GM19463 (cell line): ENCODE measurements around the gene NCR1.
"Not testable (repeated sequence)": the region's sequence is repeated elsewhere in the genome, so short reads cannot be mapped to it uniquely, and the experiment has no call there.

ENCODE experiments used
- ATAC-seq: cut with Tn5 transposase; IDR thresholded peaks from one replicate; pipeline ENCODE4 v1.9.1; 2021; ENCODE audit warnings: mild to moderate bottlenecking, moderate library complexity; ENCODE audit not compliant: unreplicated experiment

NCR1 gene, protein sequence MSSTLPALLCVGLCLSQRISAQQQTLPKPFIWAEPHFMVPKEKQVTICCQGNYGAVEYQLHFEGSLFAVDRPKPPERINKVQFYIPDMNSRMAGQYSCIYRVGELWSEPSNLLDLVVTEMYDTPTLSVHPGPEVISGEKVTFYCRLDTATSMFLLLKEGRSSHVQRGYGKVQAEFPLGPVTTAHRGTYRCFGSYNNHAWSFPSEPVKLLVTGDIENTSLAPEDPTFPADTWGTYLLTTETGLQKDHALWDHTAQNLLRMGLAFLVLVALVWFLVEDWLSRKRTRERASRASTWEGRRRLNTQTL

DNA sequence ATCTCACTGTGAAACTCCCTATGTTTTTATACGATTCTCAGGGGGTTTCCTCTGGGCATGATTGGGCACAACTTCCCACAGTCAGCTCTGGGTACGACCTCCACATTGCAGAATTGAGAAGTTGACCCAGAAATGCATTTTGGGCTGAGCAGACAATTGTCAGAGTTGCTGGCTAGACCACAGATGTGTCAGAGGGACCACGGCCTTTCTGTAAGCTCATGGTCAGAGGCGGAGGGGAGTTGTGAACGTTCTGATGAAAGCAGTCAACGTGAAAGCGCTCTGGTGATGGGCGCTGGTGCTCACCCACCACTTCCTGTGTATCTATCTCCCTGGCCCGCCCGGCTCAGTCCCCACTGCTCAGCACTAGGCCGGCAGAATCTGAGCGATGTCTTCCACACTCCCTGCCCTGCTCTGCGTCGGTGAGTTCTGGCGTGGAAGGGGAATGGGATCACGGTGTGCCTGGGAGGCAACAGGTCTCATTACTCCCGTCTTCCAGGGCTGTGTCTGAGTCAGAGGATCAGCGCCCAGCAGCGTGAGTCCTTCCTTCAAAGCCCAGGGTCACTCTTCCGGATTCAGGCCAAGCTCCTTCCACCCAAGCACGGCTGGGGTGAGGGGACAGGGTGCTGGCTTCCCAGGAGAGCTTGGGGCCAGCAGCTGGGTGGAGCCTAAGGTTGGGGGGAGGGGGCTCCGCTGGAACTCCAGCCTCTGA lies at the start of gene NCR1:
Gene NCR1, plus strand, starts transcription at position 346 of the 709 bp plus-strand sequence. Its CDS starts 40 bp downstream, at position 386.
- no peak for ATAC-seq

DNA sequence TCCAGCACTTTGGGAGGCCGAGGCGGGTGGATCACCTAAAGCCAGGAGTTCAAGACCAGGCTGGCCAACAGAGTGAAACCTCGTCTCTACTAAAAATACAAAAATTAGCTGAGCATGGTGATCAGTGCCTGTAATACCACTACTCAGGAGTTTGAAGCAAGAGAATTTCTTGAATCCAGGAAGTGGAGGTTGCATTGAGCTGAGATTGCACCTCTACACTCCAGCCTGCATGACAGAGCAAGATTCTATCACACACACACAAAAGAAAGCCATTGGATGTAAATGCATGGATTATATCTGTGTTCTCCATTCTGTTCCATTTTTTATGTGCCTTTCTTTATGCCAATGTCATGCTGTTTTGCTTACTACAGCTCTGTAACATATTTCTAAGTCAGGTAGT lies 47.5 kb upstream of the NCR1 start:
- ATAC-seq, result not testable (repeated sequence)

DNA sequence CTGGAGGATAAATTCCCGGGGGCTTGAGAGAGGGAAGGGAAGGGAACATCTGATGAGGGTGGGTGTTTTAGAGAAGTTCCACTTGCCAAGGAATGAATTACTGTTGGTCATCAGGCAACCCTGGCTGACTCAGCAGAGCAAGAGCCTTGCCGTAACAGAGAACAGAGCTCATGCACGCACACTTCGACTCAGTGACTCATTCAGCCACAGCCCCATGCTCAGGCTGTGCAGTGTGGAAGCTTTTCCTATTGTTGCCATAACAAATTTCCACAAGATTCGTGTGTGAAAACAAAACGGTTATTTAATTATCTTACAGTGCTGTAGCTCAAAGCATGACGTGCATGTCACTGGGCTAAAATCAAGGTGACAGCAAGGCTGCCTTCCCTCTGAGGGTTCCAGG lies 46.5 kb upstream of the NCR1 start:
- ATAC-seq, result not testable (repeated sequence)

DNA sequence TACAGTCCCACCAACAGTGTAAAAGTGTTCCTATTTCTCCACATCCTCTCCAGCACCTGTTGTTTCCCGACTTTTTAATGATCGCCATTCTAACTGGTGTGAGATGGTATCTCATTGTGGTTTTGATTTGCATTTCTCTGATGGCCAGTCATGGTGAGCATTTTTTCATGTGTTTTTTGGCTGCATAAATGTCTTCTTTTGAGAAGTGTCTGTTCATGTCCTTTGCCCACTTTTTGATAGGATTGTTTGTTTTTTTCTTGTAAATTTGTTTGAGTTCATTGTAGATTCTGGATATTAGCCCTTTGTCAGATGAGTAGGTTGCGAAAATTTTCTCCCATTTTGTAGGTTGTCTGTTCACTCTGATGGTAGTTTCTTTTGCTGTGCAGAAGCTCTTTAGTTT lies 42.5 kb upstream of the NCR1 start:
- not testable (repeated sequence) for ATAC-seq

DNA sequence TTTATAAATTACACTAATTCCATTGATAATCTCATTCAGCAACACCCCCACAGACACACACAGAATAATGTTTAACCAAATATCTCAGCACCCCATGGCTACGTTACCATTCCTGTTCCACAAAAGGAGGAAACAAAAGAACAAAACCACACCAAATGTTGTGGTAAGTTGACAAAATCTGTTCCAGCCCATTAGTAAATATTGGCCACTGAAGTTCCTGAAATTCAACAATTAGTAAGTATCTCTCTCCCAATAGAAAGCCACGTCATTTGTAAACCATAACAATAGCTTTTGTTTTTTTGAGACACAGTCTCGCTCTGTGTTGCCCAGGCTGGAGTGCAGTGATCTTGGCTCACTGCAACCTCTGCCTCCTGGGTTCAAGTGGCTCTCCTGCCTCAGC lies 34.3 kb upstream of the NCR1 start:
- ATAC-seq, result no peak

DNA sequence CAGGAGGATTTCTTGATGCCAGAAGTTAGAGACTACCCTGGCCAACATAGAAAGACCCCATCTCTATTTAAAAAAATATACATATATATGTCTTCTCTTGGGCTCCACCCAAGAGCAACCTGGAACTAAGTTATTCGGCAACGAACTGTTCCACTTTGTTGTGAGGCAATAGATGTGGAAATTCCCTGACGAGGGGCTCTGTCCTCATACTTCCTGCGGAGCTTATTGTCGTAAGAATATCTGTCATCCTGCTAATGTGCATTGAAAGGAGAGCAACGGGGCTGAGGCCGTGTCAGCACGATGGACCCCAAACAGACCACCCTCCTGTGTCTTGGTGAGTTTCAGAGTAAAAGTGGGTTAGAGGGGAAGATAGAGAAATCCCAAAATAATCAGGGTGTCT lies 32.0 kb upstream of the NCR1 start, which contains the start of gene FCAR:
Gene FCAR, plus strand, starts transcription at position 246 of the 400 bp plus-strand sequence. Its CDS starts 55 bp downstream, at position 301.
- no peak for ATAC-seq

DNA sequence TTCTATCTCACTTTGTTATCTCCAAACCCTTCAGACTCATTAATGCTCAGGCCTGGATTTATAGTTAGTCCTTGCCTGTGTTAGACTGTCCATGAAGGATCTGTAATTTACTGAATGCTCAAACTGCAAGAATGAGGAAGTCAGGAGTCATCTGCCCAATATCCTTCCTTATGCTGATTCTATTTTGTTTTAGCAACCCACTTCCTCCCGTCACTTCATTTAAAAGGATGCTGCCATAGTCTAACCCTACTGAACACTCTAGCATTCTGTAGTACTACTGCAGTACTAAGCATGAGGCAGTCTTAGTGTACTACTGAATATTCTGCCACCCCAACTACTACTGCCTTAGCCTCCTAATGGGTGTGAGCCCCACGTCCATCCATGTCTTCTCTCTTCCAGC lies 30.4 kb upstream of the NCR1 start:
- ATAC-seq, result no peak

DNA sequence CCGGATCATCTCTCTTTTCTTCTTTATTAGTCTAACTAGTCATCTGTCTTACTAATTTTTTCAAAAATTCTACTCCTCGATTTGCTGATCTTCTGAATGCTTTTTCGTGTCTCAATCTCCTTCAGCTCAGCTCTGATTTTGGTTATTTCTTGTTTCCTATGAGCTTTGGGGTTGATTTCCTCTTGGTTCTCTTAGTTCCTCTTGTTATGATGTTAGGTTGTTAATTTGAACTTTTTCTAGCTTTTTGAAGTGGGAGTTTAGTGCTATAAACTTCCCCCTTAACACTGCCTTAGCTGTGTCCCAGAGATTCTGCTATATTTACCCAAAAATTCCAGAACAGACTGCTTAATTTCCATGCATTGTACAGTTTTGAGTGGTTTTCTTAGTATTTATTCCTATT lies 28.5 kb upstream of the NCR1 start:
- ATAC-seq, result no peak

DNA sequence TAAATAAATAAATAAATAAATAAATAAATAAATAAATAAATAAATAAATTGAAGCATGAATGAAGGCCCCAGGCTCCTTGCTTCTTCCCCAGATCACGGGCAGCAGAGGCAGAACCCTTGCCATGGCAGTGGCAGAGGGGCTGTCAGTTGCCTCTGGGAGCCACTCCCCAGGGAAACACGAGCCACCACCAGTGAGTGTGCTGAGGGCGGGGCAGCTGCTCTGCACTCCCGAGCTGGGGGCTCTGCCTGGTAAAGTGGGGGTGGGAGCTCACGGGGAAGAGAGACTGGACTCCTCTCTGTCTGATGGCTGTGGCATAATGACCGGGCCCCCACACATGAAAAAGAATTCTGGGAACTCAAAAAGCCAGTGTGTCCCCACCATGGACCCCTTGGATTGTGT lies 24.1 kb upstream of the NCR1 start:
- no peak for ATAC-seq

DNA sequence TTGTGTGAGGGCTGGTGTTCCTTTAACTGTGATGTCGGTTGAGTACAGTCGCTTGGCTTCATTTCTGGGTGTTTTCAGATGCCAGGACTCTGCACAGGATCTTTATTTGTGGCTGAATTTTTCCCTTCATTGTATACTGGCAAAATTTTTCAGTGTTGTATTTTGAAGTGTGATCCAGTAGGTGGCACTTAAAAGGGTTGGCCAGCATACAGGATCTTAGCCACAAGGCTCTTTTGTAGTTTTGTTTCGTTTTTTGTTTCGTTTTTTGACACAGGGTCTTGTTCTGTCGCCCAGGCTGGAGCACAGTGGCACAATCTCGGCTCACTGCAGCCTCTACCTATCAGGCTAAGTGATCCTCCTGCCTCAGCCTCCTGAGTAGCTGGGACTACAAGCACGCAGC lies 23.2 kb upstream of the NCR1 start:
- peak; percentile 58 for ATAC-seq

DNA sequence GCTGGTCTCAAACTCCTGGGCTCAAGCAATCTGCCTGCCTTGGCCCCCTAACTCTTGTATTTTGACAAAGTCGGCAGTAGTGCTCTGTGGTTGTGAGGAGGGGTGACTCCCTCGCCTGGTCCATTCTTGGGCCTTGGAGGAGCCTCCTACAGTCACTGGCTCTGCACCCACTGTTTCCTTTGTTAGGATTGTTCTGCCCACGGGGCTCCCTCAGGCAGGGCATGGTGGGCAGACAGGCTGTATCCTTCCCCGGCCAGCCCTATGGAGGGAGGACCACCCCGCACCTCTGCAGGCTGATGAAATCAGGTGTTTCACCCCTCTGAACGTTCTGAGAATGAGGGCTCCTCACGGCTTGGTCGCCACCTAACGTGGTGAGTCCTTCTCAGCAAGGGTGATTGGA lies 22.7 kb upstream of the NCR1 start:
- ATAC-seq, result no peak

DNA sequence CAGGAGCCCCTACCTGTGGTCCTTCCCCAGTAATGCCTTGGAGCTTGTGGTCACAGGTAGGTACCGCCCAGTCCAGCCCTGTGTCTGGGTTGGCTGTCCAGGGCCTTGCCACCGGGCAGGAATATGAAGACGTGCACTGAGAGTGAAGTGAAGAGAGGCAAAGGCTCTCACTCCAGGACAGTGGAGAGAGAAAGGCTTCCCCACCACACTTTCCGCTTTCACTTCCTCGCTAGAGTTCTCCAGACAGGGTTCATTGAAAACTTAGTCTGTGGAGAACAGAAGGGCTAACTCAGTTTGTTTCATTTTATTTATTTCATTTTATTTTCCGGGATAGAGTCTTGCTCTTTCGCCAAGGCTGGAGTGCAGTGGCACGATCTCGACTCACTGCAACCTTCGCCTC lies 17.7 kb upstream of the NCR1 start:
- ATAC-seq, result no peak

DNA sequence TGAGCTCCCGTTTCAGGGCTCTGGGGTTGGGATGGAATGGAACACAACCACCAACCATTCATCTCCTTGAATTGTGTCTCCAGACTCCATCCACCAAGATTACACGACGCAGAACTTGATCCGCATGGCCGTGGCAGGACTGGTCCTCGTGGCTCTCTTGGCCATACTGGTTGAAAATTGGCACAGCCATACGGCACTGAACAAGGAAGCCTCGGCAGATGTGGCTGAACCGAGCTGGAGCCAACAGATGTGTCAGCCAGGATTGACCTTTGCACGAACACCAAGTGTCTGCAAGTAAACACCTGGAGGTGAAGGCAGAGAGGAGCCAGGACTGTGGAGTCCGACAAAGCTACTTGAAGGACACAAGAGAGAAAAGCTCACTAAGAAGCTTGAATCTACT lies 16.4 kb upstream of the NCR1 start:
- no peak for ATAC-seq

DNA sequence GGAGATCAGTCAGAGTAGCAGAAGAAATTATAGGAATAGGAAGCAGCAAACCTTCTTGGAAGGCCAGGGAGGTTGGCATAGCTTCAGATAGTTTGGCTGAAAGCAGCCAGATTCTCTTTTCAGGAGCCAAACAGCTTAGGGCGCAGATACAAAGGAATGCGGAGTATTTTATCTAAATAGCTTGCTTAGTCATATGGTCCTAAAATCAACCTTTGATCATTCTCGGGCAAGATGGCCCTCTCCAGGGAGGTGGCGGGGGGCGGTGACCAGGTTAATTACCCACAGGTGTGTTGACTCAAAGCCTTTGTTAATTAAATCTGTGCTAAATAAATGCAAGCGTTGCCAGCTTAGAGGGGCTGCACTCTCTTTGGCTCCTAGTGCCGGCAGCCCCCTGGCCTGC lies 12.5 kb upstream of the NCR1 start:
- ATAC-seq, result no peak

DNA sequence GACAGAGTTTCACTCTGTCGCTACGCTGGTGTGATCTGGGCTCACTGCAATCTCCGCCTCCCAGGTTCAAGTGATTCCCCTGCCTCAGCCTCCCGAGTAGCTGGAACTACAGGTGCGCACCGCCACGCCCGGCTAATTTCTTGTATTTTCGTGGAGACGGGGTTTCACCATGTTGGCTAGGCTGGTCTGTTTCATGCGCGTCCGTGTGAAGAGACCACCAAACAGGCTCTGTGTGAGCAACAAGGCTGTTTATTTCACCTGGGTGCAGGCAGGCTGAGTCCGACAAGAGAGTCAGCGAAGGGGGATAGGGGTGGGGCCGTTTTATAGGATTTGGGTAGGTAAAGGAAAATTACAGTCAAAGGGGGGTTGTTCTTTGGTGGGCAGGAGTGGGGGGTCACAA lies 11.8 kb upstream of the NCR1 start:
- ATAC-seq, result not testable (repeated sequence)

DNA sequence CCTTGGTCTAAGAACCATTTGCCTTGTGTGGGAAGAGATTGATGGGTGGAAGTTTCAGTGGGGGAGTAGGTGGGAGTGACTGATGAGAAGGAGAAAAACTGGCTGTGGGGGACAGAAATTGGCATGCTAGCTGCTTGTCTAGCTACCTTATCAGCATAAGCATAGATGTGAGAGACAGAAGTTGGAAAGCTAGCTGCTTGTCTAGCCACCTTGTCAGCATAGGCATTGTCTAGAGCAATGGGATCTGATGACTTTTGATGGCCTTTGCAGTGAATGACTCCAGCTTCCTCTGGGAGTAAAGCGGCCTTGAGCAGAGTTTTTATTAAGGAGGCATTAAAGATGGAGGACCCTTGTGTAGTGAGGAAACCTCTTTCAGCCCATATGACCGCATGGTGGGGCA lies 9.9 kb upstream of the NCR1 start:
- ATAC-seq, result no peak

DNA sequence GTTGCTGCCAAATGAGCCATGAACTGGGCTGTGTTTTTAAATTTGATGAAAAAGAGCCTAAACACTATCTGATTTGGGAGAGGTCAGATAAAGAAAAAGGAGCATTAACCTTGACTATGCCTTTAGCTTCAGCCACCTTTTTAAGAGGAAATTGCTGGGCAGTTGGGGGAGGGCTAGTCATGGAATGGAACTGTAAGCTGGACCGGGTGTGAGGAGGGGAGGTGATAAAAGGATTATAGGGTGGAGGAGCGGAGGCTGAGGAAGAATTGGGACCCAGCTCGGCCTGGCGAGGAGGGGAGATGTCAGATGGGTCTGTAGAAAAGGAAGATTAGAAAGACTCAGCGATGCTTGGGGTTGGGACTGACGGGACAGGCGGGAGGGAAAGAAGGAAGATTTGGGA lies 7.3 kb upstream of the NCR1 start:
- not testable (repeated sequence) for ATAC-seq

DNA sequence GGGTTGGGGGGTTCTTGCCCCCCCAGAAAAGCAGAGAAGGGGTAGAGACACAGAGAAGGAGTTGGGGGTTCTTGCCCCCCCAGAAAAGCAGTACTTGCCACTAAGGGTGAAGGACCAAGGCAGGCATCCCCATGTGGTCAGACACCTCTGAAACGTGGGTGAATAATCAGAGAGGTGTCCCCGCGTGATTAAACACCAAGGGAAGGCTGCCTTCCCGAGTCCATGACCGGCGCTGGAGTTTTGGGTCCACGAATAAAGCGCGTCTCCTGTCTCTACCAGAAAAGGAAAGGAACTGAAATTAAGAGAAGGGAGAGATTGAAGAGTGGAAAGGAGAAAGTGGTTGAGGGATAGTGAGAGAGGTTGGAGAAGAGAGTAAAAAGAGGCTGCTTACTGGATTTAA lies 6.3 kb upstream of the NCR1 start:
- ATAC-seq, result not testable (repeated sequence)

DNA sequence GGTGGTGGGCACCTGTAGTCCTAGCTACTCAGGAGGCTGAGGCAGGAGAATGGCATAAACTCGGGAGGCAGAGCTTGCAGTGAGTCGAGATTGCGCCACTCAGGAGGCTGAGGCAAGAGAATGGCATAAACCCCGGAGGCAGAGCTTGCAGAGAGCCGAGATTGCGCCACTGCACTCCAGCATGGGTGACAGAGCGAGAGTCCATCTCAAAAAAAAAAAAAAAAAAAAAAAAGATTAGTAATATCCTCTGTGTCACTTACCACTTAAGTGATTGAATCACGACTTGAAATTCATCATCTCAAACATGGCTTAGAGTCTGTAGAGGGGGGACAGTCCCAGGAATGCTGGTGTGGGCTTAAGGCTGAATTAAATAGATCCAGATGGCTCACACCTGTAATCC lies 4.8 kb upstream of the NCR1 start:
- ATAC-seq, result not testable (repeated sequence)

DNA sequence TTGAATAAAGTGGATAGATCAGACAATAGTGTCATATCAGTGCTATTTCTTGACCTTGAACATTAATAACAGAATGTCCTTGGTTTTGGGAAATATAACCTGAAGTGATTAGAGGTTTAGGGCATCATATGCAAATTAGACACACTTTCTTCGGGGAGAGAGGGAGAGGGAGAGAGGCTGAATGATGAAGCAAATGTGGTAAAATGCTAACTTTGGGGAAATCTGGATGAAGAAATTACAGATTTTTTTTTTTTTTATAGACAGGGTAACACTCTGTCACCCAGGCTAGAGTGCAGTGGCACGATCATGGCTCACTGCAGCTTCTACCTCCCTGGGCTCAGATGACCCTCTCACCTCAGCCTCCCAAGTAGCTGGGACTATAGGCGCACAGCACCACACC lies 3.9 kb upstream of the NCR1 start:
- no peak for ATAC-seq

DNA sequence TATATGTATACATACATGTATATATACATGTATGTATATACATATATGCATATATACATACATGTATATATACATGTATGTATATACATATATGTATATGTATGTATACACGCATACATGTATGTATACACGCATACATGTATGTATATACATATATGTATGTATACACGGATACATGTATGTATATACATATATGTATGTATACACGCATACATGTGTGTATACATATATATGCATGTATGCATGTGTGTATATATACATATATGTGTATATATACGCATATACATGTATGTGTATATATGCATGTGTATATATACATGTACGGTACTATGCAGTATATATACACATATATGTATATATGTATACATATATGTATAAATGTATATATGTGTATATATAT lies 2.6 kb upstream of the NCR1 start:
- ATAC-seq, result no peak

DNA sequence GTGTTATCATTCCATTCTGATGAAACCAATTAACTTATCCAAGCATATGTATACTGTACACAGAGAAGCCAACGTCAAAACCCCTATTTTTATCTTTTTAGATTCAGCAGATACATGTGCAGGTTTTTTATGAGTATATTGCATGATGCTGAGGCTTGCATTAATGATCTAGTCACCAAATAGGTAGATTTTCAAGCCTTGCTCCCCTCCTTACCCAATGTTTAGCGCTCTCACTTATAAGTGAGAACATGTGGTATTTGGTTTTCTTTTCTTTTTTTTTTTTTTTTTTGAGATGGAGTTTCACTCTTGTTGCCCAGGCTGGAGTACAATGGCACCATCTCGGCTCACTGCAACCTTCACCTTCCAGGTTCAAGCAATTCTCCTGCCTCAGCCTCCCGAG lies 1.7 kb upstream of the NCR1 start:
- not testable (repeated sequence) for ATAC-seq

DNA sequence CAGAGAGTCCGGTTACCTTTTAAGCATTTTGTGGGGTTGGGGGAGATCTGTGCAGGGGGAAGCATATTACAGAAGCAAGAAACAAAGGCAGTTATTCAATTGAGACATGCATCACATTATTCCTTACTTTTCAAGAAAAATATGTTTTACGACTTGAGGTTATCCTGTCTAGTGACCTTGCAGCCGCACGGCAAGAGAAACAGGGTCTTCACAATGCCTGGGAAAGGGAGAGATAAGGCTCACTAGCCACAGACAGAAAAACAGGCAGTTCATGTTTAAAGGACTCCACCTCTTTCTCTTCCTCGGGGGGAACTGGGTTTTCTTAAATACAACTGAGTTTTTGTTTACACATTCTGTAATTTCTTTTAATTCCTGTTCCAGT lies 536 bp upstream of the NCR1 start:
- no peak for ATAC-seq
